ENCODE results near the gene IPPK. TPM values are rescaled to one million over a fixed set of nuclear protein-coding genes. Genes with fewer than 3 reads are reported as not detected.

IPPK gene
- total and polyA plus RNA-seq, 2 of the 8 experiments (the other 6 are each of a cell fraction or from before 2014, with no cell fraction given): 10.5 to 13.6 TPM

- TF ChIP-seq CHD7 (IDR thresholded peaks at IDR 0.05; ENCODE audit: insufficient replicate concordance, low read length) (no peak), CHD1 (IDR thresholded peaks at IDR 0.05; ENCODE audit: low read depth, low read length) (no peak), SP2 (IDR thresholded peaks at IDR 0.05; ENCODE audit: low read length) (no peak), RFX5 (IDR thresholded peaks at IDR 0.05; ENCODE audit: borderline replicate concordance, low read depth, low read length) (no peak), ZNF274 (IDR thresholded peaks at IDR 0.05; ENCODE audit: borderline replicate concordance, extremely low read depth, low read length) (no peak)
Observed at GRCh38 chr9:92709954-92710353, 40.0 kb upstream of the IPPK start (continued).

All from H1 (cell line).